Activated T-cell treated with anti-CD3 and anti-CD28 coated beads, Interleukin-2, amount 50 U/mL, for 72 hours (primary cell): Measurements from ENCODE around the gene CMPK1. TPM values are rescaled to one million over a fixed set of nuclear protein-coding genes. Genes with fewer than 3 reads are reported as not detected.
"Not testable (repeated sequence)": the region's sequence is repeated elsewhere in the genome, so short reads cannot be mapped to it uniquely, and the experiment has no call there.

ENCODE experiments used
- ATAC-seq, 2 donors: fragments of 150-1000 bp; cut with Tn5 transposase; replicated peaks in 1 of 2; 2 replicates each; pipeline ENCODE4 v1.10.0; 2021; ENCODE audit warnings: moderate library complexity in 2 of 2, mild to moderate bottlenecking in 1 of 2
- DNase-seq, 2 donors: peaks; one replicate each; pipeline ENCODE4 v3.0.0; 2021 to 2022; ENCODE audit warnings: mixed read lengths in 1 of 2
- H3K27ac Mint-ChIP-seq: one replicate; pipeline ENCODE4 v1.8.0; 2022; ENCODE audit warnings: mild to moderate bottlenecking, moderate library complexity, mixed read lengths
- H3K27me3 Mint-ChIP-seq: one replicate; pipeline ENCODE4 v1.8.0; 2022; ENCODE audit warnings: low read depth, mixed read lengths
- H3K36me3 Mint-ChIP-seq, 2 donors: one replicate each; pipeline ENCODE4 v1.8.0; 2022; ENCODE audit warnings: mixed read lengths in 2 of 2, mild to moderate bottlenecking in 1 of 2; ENCODE audit not compliant: insufficient read depth in 2 of 2
- H3K4me1 Mint-ChIP-seq: one replicate; pipeline ENCODE4 v1.8.0; 2022; ENCODE audit warnings: low read depth, mixed read lengths
- H3K4me3 Mint-ChIP-seq, 2 donors: one replicate each; pipeline ENCODE4 v1.8.0; 2022; ENCODE audit warnings: mild to moderate bottlenecking in 2 of 2, mixed read lengths in 2 of 2, moderate library complexity in 2 of 2
- H3K9me3 Mint-ChIP-seq, 2 donors: one replicate each; pipeline ENCODE4 v1.8.0; 2022; ENCODE audit warnings: mixed read lengths in 2 of 2
- total RNA-seq, 2 donors: library from RNA; stranded (reverse); gene quantifications; one replicate each; pipeline ENCODE4 v1.2.3, GENCODE V29; 2022

The CMPK1 gene
- total RNA-seq, 2 donors from 2014 or later: 108 to 117 TPM

- H3K27ac Mint-ChIP-seq: no peak overlapping the region
- DNase-seq (no peak), ATAC-seq (no peak)
- H3K9me3 Mint-ChIP-seq: no peaks in the 10 kb centered on the region
- no peak overlapping the region for H3K4me3 Mint-ChIP-seq
- no peaks in the 10 kb centered on the region for H3K27me3 Mint-ChIP-seq
- no peaks in the 10 kb centered on the region for H3K36me3 Mint-ChIP-seq
- no peaks in the 10 kb centered on the region for H3K4me1 Mint-ChIP-seq
Measured at GRCh38 chr1:47326271-47326670, 7.3 kb upstream of the CMPK1 start.

- Mint-ChIP-seq H3K9me3 (no peaks in the 10 kb centered on the region), H3K4me1 (no peaks in the 10 kb centered on the region), H3K27ac (no peak overlapping the region), H3K36me3 (no peaks in the 10 kb centered on the region), H3K4me3 (no peak overlapping the region), H3K27me3 (no peaks in the 10 kb centered on the region)
- no peak for ATAC-seq
- no peak for DNase-seq
Measured at GRCh38 chr1:47328992-47329391, 4.6 kb upstream of the CMPK1 start.

GRCh38 chr1:47330212-47330611, 3.4 kb upstream of the CMPK1 start:
- peaks cover 0 to 2% of the 10 kb centered on the region in 2 donors for H3K36me3 Mint-ChIP-seq
- peaks cover 4% of the 10 kb centered on the region for H3K4me1 Mint-ChIP-seq
- H3K9me3 Mint-ChIP-seq: no peaks in the 10 kb centered on the region
- H3K4me3 Mint-ChIP-seq: no peak overlapping the region
- H3K27me3 Mint-ChIP-seq: no peaks in the 10 kb centered on the region
- ATAC-seq: no peak
- no peak for DNase-seq
- H3K27ac Mint-ChIP-seq: no peak overlapping the region

GRCh38 chr1:47331875-47332274, 1.7 kb upstream of the CMPK1 start:
- peaks cover 0 to 2% of the 10 kb centered on the region in 2 donors for H3K36me3 Mint-ChIP-seq
- H3K27me3 Mint-ChIP-seq: no peaks in the 10 kb centered on the region
- peak overlapping the region; percentile 23 for H3K27ac Mint-ChIP-seq
- DNase-seq: no peak
- ATAC-seq: no peak
- H3K9me3 Mint-ChIP-seq: no peaks in the 10 kb centered on the region
- H3K4me3 Mint-ChIP-seq: no peak overlapping the region
- peaks cover 19% of the 10 kb centered on the region for H3K4me1 Mint-ChIP-seq

GRCh38 chr1:47332779-47333577, 612 bp upstream of the CMPK1 start:
- DNase-seq: no peak
- Mint-ChIP-seq H3K36me3 (peaks cover 0 to 2% of the 10 kb centered on the region in 2 donors), H3K4me1 (peaks cover 21% of the 10 kb centered on the region), H3K27ac (no peak overlapping the region), H3K27me3 (no peaks in the 10 kb centered on the region), H3K4me3 (no peak overlapping the region), H3K9me3 (no peaks in the 10 kb centered on the region)
- peak in 1 of 2 donors; percentile 18 for ATAC-seq

GRCh38 chr1:47333922-47334764, 553 bp downstream of the CMPK1 start:
- peak; percentile 90 to 93 for ATAC-seq
- no peaks in the 10 kb centered on the region for H3K27me3 Mint-ChIP-seq
- peaks cover 29% of the 10 kb centered on the region for H3K4me1 Mint-ChIP-seq
- H3K9me3 Mint-ChIP-seq: no peaks in the 10 kb centered on the region
- peak overlapping the region in 1 of 2 donors; percentile 97 for H3K4me3 Mint-ChIP-seq
- peaks cover 0 to 2% of the 10 kb centered on the region in 2 donors for H3K36me3 Mint-ChIP-seq
- peak; percentile 80 to 84 for DNase-seq
- H3K27ac Mint-ChIP-seq: peak overlapping the region; percentile 97

- Mint-ChIP-seq H3K27me3 (no peaks in the 10 kb centered on the region), H3K27ac (peak overlapping the region; percentile 97)
Measured at GRCh38 chr1:47334765-47335435, 1.3 kb downstream of the CMPK1 start.

GRCh38 chr1:47337350-47337749, 3.8 kb downstream of the CMPK1 start:
- no peak overlapping the region for H3K27ac Mint-ChIP-seq
- ATAC-seq: no peak
- H3K9me3 Mint-ChIP-seq: no peaks in the 10 kb centered on the region
- no peak overlapping the region for H3K4me3 Mint-ChIP-seq
- peaks cover 29% of the 10 kb centered on the region for H3K4me1 Mint-ChIP-seq
- no peaks in the 10 kb centered on the region for H3K27me3 Mint-ChIP-seq
- H3K36me3 Mint-ChIP-seq: peaks cover 0 to 5% of the 10 kb centered on the region in 2 donors
- no peak for DNase-seq

More at GRCh38 chr1:47334765-47335435, 1.3 kb downstream of the CMPK1 start:
- DNase-seq (no peak), ATAC-seq (no peak)
- Mint-ChIP-seq H3K4me3 (peak overlapping the region in 1 of 2 donors; percentile 97), H3K9me3 (no peaks in the 10 kb centered on the region), H3K4me1 (peaks cover 29% of the 10 kb centered on the region), H3K36me3 (peaks cover 0 to 2% of the 10 kb centered on the region in 2 donors)

GRCh38 chr1:47338249-47339077, 4.9 kb downstream of the CMPK1 start:
- Mint-ChIP-seq H3K36me3 (peaks cover 0 to 7% of the 10 kb centered on the region in 2 donors), H3K27me3 (no peaks in the 10 kb centered on the region), H3K27ac (peak overlapping the region; percentile 92), H3K4me3 (no peak overlapping the region), H3K4me1 (peaks cover 29% of the 10 kb centered on the region), H3K9me3 (no peaks in the 10 kb centered on the region)
- DNase-seq (no peak), ATAC-seq (no peak)

GRCh38 chr1:47340227-47340626, 6.6 kb downstream of the CMPK1 start:
- H3K9me3 Mint-ChIP-seq: no peaks in the 10 kb centered on the region
- H3K4me1 Mint-ChIP-seq: peaks cover 25% of the 10 kb centered on the region
- ATAC-seq: no peak
- no peak for DNase-seq
- H3K36me3 Mint-ChIP-seq: peaks cover 0 to 7% of the 10 kb centered on the region in 2 donors
- no peak overlapping the region for H3K4me3 Mint-ChIP-seq
- H3K27me3 Mint-ChIP-seq: no peaks in the 10 kb centered on the region
- no peak overlapping the region for H3K27ac Mint-ChIP-seq

- H3K27me3 Mint-ChIP-seq, ATAC-seq, H3K9me3 Mint-ChIP-seq, DNase-seq, H3K27ac Mint-ChIP-seq, H3K4me3 Mint-ChIP-seq: not testable (repeated sequence)
- H3K4me1 Mint-ChIP-seq: peaks cover 23% of the 10 kb centered on the region
- peaks cover 4 to 11% of the 10 kb centered on the region in 2 donors for H3K36me3 Mint-ChIP-seq
Measured at GRCh38 chr1:47346979-47347378, 13.4 kb downstream of the CMPK1 start.

GRCh38 chr1:47347735-47348134, 14.1 kb downstream of the CMPK1 start:
- no peak for ATAC-seq
- Mint-ChIP-seq H3K4me3 (no peak overlapping the region), H3K4me1 (peaks cover 23% of the 10 kb centered on the region), H3K27me3 (no peaks in the 10 kb centered on the region), H3K36me3 (peaks cover 4 to 11% of the 10 kb centered on the region in 2 donors), H3K27ac (no peak overlapping the region), H3K9me3 (peaks cover 0 to 2% of the 10 kb centered on the region in 2 donors)
- no peak for DNase-seq
